Germinal center (tissue), 1 donor: Measurements from ENCODE around the gene FGF14.
"Not testable (repeated sequence)": the region's sequence is repeated elsewhere in the genome, so short reads cannot be mapped to it uniquely, and the experiment has no call there.

Experiments
- DNase-seq: peaks from one replicate; pipeline ENCODE4 v3.0.0; 2012; ENCODE audit warnings: mixed read lengths, low spot score

FGF14 gene

GRCh38 chr13:102136735-102137296 is 265.0 kb downstream of the FGF14 start:
- DNase-seq: no peak

- no peak for DNase-seq
Measured at GRCh38 chr13:102132777-102133295, 269.0 kb downstream of the FGF14 start.

GRCh38 chr13:102131246-102131645 is 270.6 kb downstream of the FGF14 start:
- DNase-seq: no peak

- DNase-seq: no peak
Measured at GRCh38 chr13:102128216-102128810, 273.5 kb downstream of the FGF14 start.

DNA sequence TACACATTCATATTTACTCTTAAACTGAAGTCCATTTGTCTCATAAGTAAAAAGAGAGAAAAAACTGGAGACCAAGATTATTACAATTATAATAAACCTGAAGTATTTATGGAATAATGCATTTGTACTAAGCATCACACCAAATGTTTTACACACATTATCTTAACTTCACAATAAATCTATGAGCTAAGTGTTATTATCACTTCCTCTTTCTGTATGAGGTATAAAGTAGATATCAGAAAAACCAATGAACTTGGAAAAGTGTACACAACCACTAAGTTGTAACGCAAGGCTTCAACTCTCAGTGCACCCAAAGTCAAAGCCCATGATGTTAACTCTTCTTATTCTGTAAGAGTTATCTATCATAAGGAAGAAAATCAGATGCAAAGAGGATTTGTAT is 274.7 kb downstream of the FGF14 start:
- DNase-seq: no peak

GRCh38 chr13:102122147-102122546 is 279.7 kb downstream of the FGF14 start:
- DNase-seq: no peak

GRCh38 chr13:102117175-102117831 is 284.5 kb downstream of the FGF14 start:
- DNase-seq: no peak

- DNase-seq: no peak
Measured at GRCh38 chr13:102103469-102103868, 298.4 kb downstream of the FGF14 start.

GRCh38 chr13:102100234-102100633 is 301.6 kb downstream of the FGF14 start:
- no peak for DNase-seq

GRCh38 chr13:102097708-102098107 is 304.1 kb downstream of the FGF14 start:
- DNase-seq: no peak

DNA sequence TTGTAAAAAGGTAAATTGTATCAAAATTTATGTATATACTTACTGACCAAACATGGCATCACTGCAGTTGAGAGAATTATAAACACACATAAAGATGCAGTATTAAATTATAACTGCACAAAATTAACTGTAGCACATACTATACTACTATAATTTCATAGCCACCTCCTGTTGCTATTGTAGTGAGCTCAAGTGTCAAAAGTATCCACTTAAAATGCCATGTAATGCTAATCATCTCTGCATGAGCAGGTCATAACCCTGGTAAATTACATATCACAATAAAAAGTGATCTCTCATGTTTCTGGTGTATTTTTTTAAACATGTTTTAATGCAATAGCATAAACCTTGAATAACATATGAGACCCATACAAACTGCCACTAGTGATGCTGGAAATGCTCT is 308.6 kb downstream of the FGF14 start:
- not testable (repeated sequence) for DNase-seq

DNA sequence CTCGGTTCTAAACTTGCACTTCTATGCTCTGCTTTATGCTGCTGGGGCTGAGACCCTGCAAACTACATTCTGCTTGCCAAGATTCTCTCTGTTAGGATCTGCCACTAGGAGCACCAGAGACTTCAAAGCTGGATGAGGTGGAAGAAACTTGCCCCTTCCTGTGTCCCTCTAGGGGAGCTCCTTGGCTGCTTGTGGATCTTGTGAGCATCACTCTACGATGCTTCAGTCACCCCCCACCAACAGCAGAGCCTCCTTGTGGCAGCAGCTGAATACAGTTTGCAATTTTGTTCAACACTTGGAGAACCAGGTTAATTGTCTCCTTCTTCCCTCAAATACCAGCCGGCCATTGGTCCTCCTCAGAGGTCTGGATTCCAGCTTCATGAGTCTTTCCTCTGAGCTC is 310.6 kb downstream of the FGF14 start:
- no peak for DNase-seq

DNA sequence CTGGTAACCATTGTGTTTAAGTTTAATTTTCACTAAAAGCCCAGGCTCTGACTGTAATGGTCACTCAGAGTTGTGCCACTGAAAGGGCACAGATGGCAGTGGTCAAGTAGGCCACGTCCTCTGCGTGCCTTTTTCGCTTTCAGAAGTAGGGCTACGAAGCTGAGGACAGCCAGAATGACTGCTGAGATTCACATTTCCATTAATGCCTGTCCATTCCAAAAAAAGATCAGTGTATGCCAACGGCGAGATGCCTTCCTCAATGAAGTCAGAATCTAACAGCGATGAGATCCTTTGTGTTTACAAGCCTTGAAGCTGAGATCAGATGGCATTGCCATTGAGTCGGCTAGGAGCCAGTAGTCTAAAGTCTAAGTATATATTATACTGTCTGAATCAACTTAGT is 311.3 kb downstream of the FGF14 start:
- DNase-seq: no peak

- DNase-seq: no peak
Measured at GRCh38 chr13:102089722-102090121, 312.1 kb downstream of the FGF14 start.

GRCh38 chr13:102089177-102089576 is 312.7 kb downstream of the FGF14 start:
- DNase-seq: no peak

GRCh38 chr13:102073251-102073650 is 328.6 kb downstream of the FGF14 start:
- DNase-seq: no peak

DNA sequence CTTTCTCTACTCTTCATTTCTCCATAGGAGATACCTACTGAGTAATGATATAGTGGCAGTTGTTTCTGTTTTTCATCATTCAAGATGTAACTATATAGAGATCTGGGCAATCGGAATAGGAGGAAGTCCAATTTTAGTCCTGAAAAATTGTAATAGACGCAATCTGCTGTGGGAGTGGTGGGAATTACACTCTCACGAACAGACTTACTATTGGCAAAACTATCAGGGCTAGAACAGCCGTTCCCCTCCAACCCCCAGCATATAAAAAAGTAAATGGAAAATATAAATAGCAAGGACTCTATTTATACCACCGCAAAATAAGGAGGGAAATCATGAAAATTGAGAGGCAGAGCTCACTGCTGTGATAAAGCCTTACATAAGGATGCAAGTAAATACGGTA is 330.1 kb downstream of the FGF14 start:
- DNase-seq: no peak

DNA sequence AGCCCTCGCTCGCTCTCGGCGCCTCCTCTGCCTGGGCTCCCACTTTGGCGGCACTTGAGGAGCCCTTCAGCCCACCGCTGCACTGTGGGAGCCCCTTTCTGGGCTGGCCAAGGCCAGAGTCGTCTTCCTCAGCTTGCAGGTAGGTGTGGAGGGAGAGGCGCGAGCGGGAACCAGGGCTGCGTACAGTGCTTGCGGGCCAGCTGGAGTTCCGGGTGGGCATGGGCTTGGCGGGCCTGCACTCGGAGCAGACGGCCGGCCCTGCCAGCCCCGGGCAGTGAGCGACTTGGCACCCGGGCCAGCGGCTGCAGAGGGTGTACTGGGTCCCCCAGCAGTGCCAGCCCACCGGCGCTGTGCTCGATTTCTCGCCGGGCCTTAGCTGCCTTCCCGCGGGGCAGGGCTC is 333.5 kb downstream of the FGF14 start:
- DNase-seq: not testable (repeated sequence)

DNA sequence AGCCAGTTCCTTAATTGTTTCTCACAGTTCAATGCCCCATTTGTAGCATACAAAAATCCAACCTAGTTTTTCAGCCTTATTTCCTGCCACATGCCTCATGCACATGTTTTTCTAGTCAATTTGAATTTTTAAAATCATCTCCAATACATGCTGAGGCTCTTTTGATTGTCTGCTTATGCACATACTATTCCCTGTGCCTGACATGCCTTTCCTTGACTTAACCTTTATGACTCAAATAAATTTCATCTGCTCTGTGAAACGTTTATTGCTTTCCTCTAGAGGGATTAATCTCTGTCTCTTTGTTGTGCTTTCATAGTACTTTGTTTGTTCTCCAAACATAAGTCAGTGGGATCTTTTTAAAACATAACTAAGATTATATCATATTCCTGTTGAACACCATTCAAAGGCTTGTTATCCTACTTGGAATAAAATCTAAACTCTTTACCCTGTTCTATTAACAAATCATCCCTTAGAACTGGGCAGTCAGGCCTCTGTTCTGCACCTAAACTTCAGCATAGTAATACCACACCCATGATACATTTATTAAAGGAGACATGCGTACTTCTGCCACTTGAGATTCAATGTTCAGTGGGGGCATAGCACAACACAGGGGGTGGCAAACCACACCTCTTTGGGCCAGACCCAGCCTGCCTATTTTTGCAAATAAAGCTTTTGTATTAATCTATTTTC is 346.6 kb downstream of the FGF14 start:
- no peak for DNase-seq

GRCh38 chr13:102049853-102050252 is 352.0 kb downstream of the FGF14 start:
- no peak for DNase-seq

DNA sequence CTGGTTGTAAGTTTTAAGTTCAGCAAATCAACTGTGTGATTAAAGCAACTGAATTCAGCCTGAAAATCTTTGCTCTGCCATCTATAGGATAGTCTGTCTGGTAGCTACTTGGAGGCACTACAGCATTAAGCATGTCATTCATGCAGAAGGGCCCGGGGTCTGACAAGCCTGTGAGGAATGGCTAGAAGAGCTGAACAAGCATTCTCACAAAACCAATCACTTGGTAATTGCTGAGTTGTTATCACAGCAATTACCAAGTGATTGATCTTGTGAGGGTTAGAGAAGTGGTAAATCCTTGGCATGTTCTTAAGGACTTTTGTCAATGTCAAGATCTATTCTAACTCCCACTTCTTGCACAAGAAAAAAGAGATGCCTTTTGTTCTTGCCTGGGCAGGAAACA is 356.1 kb downstream of the FGF14 start:
- no peak for DNase-seq

GRCh38 chr13:102042746-102043145 is 359.1 kb downstream of the FGF14 start:
- no peak for DNase-seq

GRCh38 chr13:102041544-102041943 is 360.3 kb downstream of the FGF14 start:
- no peak for DNase-seq
